ENCODE measurements around the gene LCE6A.
A peak's percentile ranks its signal among the peaks of the same experiment; 100 is the strongest.

LCE6A gene

GRCh38 chr1:152842556-152842955 lies at the start of gene LCE6A:
LCE6A (plus strand) TSS chr1:152842856; CDS start chr1:152843521, 665 bp downstream.
- no peak for DNase-seq (ENCODE audit: low spot score)

GRCh38 chr1:152795686-152796085 lies 47.0 kb upstream of the LCE6A start:
- DNase-seq (ENCODE audit: low spot score), result no peak

- no peak for DNase-seq (ENCODE audit: low spot score)
These were observed 46.2 kb upstream of the LCE6A start, which contains the start of gene LCE1D for GRCh38 chr1:152796421-152796820. LCE1D (plus strand) TSS chr1:152796721; CDS start chr1:152797795, 1,074 bp downstream.

GRCh38 chr1:152801333-152801732 lies 41.3 kb upstream of the LCE6A start:
- no peak for DNase-seq (ENCODE audit: low spot score)

- DNase-seq (ENCODE audit: low spot score), result no peak
These were observed 36.1 kb upstream of the LCE6A start, which contains the start of gene LCE1C for GRCh38 chr1:152806576-152806975. LCE1C (minus strand) TSS chr1:152806651; CDS start chr1:152805478, 1,173 bp downstream.

GRCh38 chr1:152811050-152811449 lies 31.6 kb upstream of the LCE6A start:
- DNase-seq (ENCODE audit: low spot score), result no peak

GRCh38 chr1:152811671-152812070 lies 31.0 kb upstream of the LCE6A start, which contains the start of gene LCE1B:
LCE1B (plus strand) TSS chr1:152811971; CDS start chr1:152812447, 476 bp downstream.
- DNase-seq (ENCODE audit: low spot score), result no peak

- DNase-seq (ENCODE audit: low spot score), result no peak
These were observed 25.3 kb upstream of the LCE6A start for GRCh38 chr1:152817309-152817708.

- no peak for DNase-seq (ENCODE audit: low spot score)
These were observed 19.4 kb upstream of the LCE6A start for GRCh38 chr1:152823294-152823693.

GRCh38 chr1:152824964-152825363 lies 17.7 kb upstream of the LCE6A start:
- no peak for DNase-seq (ENCODE audit: low spot score)

GRCh38 chr1:152827173-152827572 lies 15.5 kb upstream of the LCE6A start, which contains the start of gene LCE1A:
LCE1A (plus strand) TSS chr1:152827473; CDS start chr1:152827473, 0 bp downstream.
- no peak for DNase-seq (ENCODE audit: low spot score)

GRCh38 chr1:152836870-152837269 lies 5.8 kb upstream of the LCE6A start:
- no peak for DNase-seq (ENCODE audit: low spot score)

GRCh38 chr1:152855661-152856060 lies 13.0 kb downstream of the LCE6A start:
- no peak for DNase-seq (ENCODE audit: low spot score)

GRCh38 chr1:152858062-152858461 lies 15.4 kb downstream of the LCE6A start:
- no peak for DNase-seq (ENCODE audit: low spot score)

GRCh38 chr1:152859696-152860095 lies 17.0 kb downstream of the LCE6A start, which contains the start of gene LCE7A:
LCE7A (plus strand) TSS chr1:152859996; CDS start chr1:152860698, 702 bp downstream.
- DNase-seq (ENCODE audit: low spot score), result no peak

- no peak for DNase-seq (ENCODE audit: low spot score)
These were observed 17.5 kb downstream of the LCE6A start for GRCh38 chr1:152860129-152860528.

GRCh38 chr1:152861374-152861773 lies 18.7 kb downstream of the LCE6A start:
- DNase-seq (ENCODE audit: low spot score), result no peak

GRCh38 chr1:152864443-152864842 lies 21.8 kb downstream of the LCE6A start:
- DNase-seq (ENCODE audit: low spot score), result no peak

GRCh38 chr1:152866321-152866720 lies 23.7 kb downstream of the LCE6A start:
- no peak for DNase-seq (ENCODE audit: low spot score)

GRCh38 chr1:152869808-152870419 lies 27.3 kb downstream of the LCE6A start:
- peak; percentile 52 for DNase-seq (ENCODE audit: low spot score)

- DNase-seq (ENCODE audit: low spot score), result no peak
These were observed 28.4 kb downstream of the LCE6A start for GRCh38 chr1:152870831-152871730.

GRCh38 chr1:152871731-152872126 lies 29.1 kb downstream of the LCE6A start:
- DNase-seq (ENCODE audit: low spot score), result no peak

GRCh38 chr1:152873495-152873894 lies 30.8 kb downstream of the LCE6A start:
- no peak for DNase-seq (ENCODE audit: low spot score)

All from globus pallidus (tissue), 1 donor.